Panc1 (cell line): ENCODE results near the gene HTR3C. TPM values are rescaled to one million over a fixed set of nuclear protein-coding genes. Genes with fewer than 3 reads are reported as not detected.

ENCODE experiments used
- ATAC-seq: fragments of 200-7000 bp; cut with Tn5 transposase; 2 replicates; pipeline ENCODE4 v1.9.1; 2020; ENCODE audit warnings: mild to moderate bottlenecking, moderate library complexity
- BruUV-seq: library from RNA; stranded (reverse); fragments of 400-500 nt; replicated peaks from 2 replicates; lab custom pipeline; 2021; lab: Mats Ljungman, UMichigan
- CTCF ChIA-PET: fragments of 300-600 bp; sonication (Branson Sonifier 250); formaldehyde crosslinking; loops from one replicate; lab custom pipeline; 2022; ENCODE audit warnings: antibody characterized with exemption; lab: Charles Lee
- POLR2A ChIA-PET: fragments of 300-600 bp; sonication (Branson Sonifier 250); formaldehyde crosslinking; loops from one replicate; lab custom pipeline; 2022; ENCODE audit warnings: antibody characterized with exemption; lab: Charles Lee
- DNase-seq: peaks from one replicate; pipeline ENCODE4 v3.0.0-alpha.2; 2010; ENCODE audit warnings: low read depth, low spot score
- H3K27ac ChIP-seq: 2 replicates; pipeline ENCODE4 v1.5.1; 2011; ENCODE audit warnings: mild to moderate bottlenecking, low read length, inconsistent platforms
- H3K27me3 ChIP-seq: fragments of 200-500 bp; sonication (Bioruptor generic); 2 replicates; pipeline ENCODE4 v1.6.0; 2014; ENCODE audit warnings: low read length, inconsistent platforms; ENCODE audit not compliant: control insufficient read depth, insufficient read depth
- H3K36me3 ChIP-seq: fragments of 200-500 bp; sonication (Bioruptor generic); 2 replicates; pipeline ENCODE4 v1.5.1; 2014; ENCODE audit warnings: inconsistent platforms, mild to moderate bottlenecking, low read length, moderate library complexity; ENCODE audit not compliant: control insufficient read depth, insufficient read depth
- H3K4me1 ChIP-seq: 2 replicates; pipeline ENCODE4 v1.5.1; 2011; ENCODE audit warnings: inconsistent platforms, mild to moderate bottlenecking, low read length, moderate library complexity; ENCODE audit not compliant: control insufficient read depth, insufficient read depth
- H3K4me3 ChIP-seq, 2 experiments: 2 replicates each; pipeline ENCODE4 v1.5.1; 2011 to 2012; ENCODE audit warnings: low read depth in 2 of 2, low read length in 2 of 2, mild to moderate bottlenecking in 2 of 2, inconsistent platforms in 1 of 2, moderate library complexity in 1 of 2
- H3K9me3 ChIP-seq: fragments of 200-500 bp; sonication (Bioruptor generic); 2 replicates; pipeline ENCODE4 v1.5.1; 2014; ENCODE audit warnings: low read depth, mild to moderate bottlenecking, inconsistent platforms, low read length, moderate library complexity; ENCODE audit not compliant: control insufficient read depth, insufficient read depth
- CTCF ChIP-seq: fragments of 450-650 bp; IDR thresholded peaks from 2 replicates; pipeline ENCODE4 v1.5.1; 2017; ENCODE audit warnings: mild to moderate bottlenecking
- POLR2AphosphoS5 ChIP-seq: IDR thresholded peaks from 2 replicates; pipeline ENCODE4 v1.6.1; 2012; ENCODE audit warnings: mild to moderate bottlenecking, low read depth, low read length, moderate library complexity
- REST ChIP-seq, 2 experiments: IDR thresholded peaks; 2 replicates each; pipeline ENCODE4 v1.6.1; 2011 to 2012; ENCODE audit warnings: low read depth in 2 of 2, control low read depth in 1 of 2, low read length in 1 of 2, mild to moderate bottlenecking in 1 of 2, moderate library complexity in 1 of 2; ENCODE audit not compliant: insufficient read depth in 1 of 2
- SIN3A ChIP-seq: IDR thresholded peaks from 2 replicates; pipeline ENCODE4 v1.6.1; 2012; ENCODE audit warnings: low read depth, mild to moderate bottlenecking, low read length, moderate library complexity, borderline replicate concordance; ENCODE audit not compliant: insufficient read depth
- TCF7L2 ChIP-seq: IDR thresholded peaks from 2 replicates; pipeline ENCODE4 v1.6.1; 2011; ENCODE audit warnings: mild to moderate bottlenecking, low read depth, low read length, inconsistent platforms
- in situ Hi-C: cut with HindIII; loops from 2 replicates; pipeline ENCODE4 v1.10.0; 2016; ENCODE audit warnings: low sequenced_read_pairs, low pct_unique_long_range_greater_than_20kb
- intact Hi-C: fragments of 100-400 bp; cut with micrococcal nuclease; formaldehyde crosslinking; loops from one replicate; pipeline ENCODE4 v1.10.0; 2022; ENCODE audit not compliant: unreplicated experiment
- total RNA-seq: library from RNA; stranded (reverse); gene quantifications from one replicate; pipeline ENCODE4 v1.2.1, GENCODE V29; 2021; ENCODE audit not compliant: unreplicated experiment

HTR3C gene
- total RNA-seq, 1 experiment from 2014 or later = not detected

DNA sequence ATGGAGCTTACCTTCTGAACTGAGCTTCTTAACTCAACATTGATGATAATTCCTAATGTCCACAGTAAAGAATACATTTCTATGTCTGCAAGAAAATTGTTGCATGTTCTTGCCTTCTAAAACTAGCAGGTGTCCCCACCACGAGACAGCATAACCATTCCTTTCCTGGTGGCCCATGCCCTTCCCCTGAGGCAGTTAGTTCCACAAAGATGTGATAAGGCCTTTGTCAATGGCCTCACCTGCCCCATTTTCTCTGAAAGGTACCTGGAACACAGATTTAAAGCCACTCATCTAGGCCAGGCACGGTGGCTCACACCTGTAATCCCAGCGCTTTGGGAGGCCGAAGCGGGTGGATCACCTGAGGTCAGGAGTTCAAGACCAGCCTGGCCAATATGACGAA is 23.1 kb downstream of the HTR3C start:
- no TSS peak for BruUV-seq
- ChIA-PET CTCF (interaction anchor here (0.9 kb wide), 1 partner anchor 370 kb away, joined by 3 read pairs; no protein-coding TSS in a partner anchor), POLR2A (interaction anchor here (0.6 kb wide), 1 partner anchor 121 kb away, joined by 6 read pairs; no protein-coding TSS in a partner anchor)
- no peak overlapping the region for H3K27ac ChIP-seq
- in situ Hi-C loops (no loop called here), intact Hi-C loops (no loop called here)
- no peaks in the 10 kb centered on the region for H3K36me3 ChIP-seq
- no peaks in the 10 kb centered on the region for H3K4me1 ChIP-seq
- ATAC-seq (no peak), DNase-seq (no peak)
- no peaks in the 10 kb centered on the region; the same call in 1 of the 2 replicates for H3K27me3 ChIP-seq
- TF ChIP-seq TCF7L2 (no peak), POLR2AphosphoS5 (no peak), CTCF (no peak), REST (IDR thresholded peaks at IDR 0.05; ENCODE audit: insufficient read depth in 1 of 2, low read depth in 2 of 2, low read length in 1 of 2) (no peak), SIN3A (no peak)
- H3K4me3 ChIP-seq = no peak overlapping the region
- H3K9me3 ChIP-seq = no peaks in the 10 kb centered on the region

GRCh38 chr3:184077881-184078280 is 25.0 kb downstream of the HTR3C start:
- BruUV-seq = no TSS peak
- Histone ChIP-seq H3K27me3 (no peaks in the 10 kb centered on the region; the same call in 1 of the 2 replicates), H3K4me1 (no peaks in the 10 kb centered on the region), H3K27ac (no peak overlapping the region), H3K9me3 (no peaks in the 10 kb centered on the region), H3K36me3 (no peaks in the 10 kb centered on the region), H3K4me3 (no peak overlapping the region)
- no peak for ATAC-seq
- in situ Hi-C loops (no loop called here), intact Hi-C loops (no loop called here)
- CTCF ChIA-PET = no interaction called here
- POLR2A ChIA-PET = no interaction called here
- TF ChIP-seq POLR2AphosphoS5 (no peak), CTCF (no peak), SIN3A (no peak), REST (IDR thresholded peaks at IDR 0.05; ENCODE audit: insufficient read depth in 1 of 2, low read depth in 2 of 2, low read length in 1 of 2) (no peak), TCF7L2 (no peak)
- DNase-seq = no peak
